Measurements from ENCODE around the gene AIFM2.
"Not testable (repeated sequence)": the region's sequence is repeated elsewhere in the genome, so short reads cannot be mapped to it uniquely, and the experiment has no call there.

AIFM2 gene

DNA sequence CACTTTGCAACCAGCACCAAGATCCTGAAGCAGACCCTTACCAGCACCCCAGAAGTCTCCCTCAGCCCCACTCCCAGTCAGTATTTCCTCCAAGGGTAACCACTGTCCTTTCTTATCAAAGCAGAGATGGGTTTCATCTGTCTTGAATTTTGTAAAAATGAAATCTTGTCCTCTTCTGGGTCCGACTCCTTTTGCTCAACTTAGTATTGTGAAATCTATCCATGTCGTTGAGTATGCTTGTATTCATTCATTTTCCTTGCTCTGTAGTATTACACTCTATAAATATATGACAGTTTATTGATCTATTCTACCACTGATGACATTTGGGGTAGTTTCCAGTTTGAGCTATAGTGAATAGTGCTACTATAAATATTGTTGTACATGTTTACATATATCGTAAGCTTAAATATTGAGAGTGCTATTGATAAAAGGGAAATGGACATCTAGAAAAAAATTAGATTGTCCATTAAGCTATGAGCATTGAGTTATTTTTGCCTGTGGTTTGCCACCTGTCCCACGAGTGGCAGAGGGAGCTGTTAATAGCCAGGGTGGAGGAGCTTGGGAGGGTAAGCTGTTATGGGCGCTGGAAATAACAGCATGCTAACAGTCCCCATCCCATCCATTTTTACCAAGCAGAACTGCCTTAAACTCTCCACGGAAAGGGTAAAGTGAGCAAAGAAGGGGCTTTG, 36.5 kb downstream of the AIFM2 start:
- DNase-seq (ENCODE audit: extremely low read depth in 1 of 2, low read depth in 1 of 2) = no peak

- no peak for DNase-seq (ENCODE audit: extremely low read depth in 1 of 2, low read depth in 1 of 2)
These were observed 38.4 kb downstream of the AIFM2 start for GRCh38 chr10:70094250-70094649.

DNA sequence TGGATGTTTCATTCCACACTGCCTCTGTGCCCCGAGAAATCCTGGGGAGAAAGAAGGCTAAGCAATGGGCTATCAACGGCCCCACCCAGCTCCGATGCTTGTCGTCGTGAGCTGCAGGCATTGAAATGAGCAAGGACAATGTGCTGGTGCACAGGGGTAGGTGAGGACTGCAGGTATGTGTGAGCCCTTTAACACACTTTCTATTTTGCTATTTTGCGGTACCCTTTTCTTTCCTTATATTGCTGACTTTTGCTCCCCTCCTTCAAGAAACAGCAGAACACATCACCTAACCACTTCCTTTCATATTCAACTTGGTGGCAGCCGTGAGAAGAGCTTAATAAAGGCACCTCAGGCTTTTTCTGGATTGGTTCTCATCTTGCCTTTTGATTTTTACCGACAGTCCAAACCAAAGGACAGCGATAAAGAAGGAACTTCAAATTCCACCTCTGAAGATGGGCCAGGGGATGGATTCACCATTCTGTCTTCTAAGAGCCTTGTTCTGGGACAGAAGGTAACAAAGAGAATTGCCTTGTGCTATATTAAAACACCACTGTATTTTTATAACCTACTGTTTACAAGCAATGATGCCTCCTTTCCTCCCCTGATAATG, 39.2 kb downstream of the AIFM2 start:
- DNase-seq (ENCODE audit: extremely low read depth in 1 of 2, low read depth in 1 of 2) = no peak

- DNase-seq (ENCODE audit: extremely low read depth in 1 of 2, low read depth in 1 of 2) = no peak
These were observed 40.3 kb downstream of the AIFM2 start for GRCh38 chr10:70092389-70092718.

- DNase-seq (ENCODE audit: extremely low read depth in 1 of 2, low read depth in 1 of 2) = no peak
These were observed 41.7 kb downstream of the AIFM2 start for GRCh38 chr10:70090951-70091350.

- DNase-seq (ENCODE audit: extremely low read depth in 1 of 2, low read depth in 1 of 2) = no peak
These were observed 42.6 kb downstream of the AIFM2 start for GRCh38 chr10:70090013-70090412.

- no peak for DNase-seq (ENCODE audit: extremely low read depth in 1 of 2, low read depth in 1 of 2)
These were observed 44.3 kb downstream of the AIFM2 start for GRCh38 chr10:70088308-70088698.

DNA sequence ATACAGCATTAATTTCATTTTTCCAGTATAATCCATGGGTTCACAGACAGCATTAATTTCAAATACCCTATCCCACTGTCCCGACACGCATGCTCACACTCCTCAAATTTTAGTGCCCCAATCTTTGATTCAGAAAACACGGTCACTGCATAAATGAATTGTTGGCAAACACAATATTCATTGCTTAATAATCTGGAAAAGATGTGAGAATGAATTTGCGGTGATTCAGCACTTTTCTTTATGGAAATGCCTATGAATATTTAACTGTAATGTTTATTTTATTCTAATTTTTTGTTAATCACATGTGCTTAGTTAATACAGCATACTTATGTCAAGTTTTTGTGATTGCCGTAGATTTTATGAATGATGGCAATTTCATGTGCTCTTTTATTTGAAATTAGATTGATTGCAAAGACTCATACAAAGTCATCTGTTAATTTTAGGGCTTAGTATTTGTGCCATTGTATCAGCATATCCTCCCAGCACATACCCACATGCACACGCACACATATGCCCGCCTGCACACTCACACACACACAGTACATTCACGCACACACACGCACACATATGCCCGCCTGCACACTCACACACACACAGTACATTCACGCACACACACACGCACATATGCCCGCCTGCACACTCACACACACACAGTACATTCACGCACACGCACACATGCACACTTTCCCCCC, 44.9 kb downstream of the AIFM2 start:
- DNase-seq (ENCODE audit: extremely low read depth in 1 of 2, low read depth in 1 of 2) = no peak

DNA sequence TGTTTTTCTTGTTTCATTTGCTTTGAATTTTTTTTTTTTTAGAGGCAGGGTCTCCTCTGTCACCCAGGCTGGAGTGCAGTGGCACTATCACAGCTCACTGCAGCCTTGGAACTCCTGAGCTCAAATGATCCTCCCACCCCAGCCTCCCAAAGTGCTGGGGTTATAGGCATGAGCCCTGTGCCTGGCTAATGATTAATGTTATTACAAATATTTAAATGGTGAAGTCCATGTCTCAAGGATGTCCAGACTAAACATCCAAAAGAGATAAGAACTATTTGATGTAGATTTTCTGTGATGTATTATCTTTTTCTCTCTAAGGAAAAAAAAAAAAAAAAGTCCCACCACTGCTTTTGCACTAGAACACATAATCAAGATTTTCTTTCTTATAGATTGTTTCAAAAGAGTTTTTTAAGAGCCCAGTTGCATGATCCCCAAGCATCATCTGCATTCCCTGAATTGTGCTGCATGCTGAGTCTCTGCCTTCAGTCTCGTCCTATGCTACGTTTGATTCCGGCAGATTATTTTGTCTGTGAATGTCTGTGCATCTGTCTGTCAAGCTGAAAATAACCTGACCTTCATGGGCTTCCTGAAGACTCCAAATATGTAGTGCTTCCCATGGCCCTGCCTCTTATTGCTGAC, 46.5 kb downstream of the AIFM2 start:
- no peak for DNase-seq (ENCODE audit: extremely low read depth in 1 of 2, low read depth in 1 of 2)

- no peak for DNase-seq (ENCODE audit: extremely low read depth in 1 of 2, low read depth in 1 of 2)
These were observed 48.4 kb downstream of the AIFM2 start for GRCh38 chr10:70084189-70084588.

DNA sequence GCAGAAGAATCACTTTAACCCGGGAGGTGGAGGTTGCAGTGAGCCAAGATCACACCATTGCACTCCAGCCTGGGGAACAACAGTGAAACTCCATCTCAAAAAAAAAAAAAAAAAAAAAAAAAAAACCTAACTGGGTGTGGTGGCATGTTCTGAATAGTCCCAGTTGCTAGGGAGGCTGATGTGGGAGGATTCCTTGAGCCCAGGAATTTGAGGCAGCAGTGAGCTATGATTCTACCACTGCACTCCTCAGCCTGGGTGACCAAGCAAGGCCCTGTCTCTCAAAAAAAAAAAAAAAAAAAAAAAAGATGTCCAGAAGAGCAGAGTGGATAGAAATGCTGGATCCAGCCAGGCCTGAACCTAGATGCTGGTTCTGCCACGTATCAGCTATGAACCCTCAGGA, 51.8 kb downstream of the AIFM2 start:
- DNase-seq (ENCODE audit: extremely low read depth in 1 of 2, low read depth in 1 of 2) = not testable (repeated sequence)

DNA sequence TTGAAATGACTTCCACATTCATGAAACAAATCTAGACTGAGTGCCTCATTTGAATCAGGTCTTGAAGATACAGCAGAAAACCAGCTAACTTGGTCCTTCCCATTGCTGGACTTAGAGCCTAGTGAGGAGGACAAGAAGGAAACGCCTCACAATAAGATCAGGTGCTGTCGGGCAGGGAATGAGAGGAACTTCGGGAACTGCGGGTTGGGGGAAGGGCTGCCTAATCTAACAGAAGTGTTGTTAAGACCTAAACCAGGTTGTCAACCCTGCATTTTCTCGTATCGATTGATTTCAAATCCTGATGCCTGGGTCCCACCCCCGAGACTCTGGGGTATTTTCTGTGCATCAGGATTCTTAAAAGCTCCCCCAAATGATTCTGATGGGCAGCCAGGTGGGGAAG, 53.7 kb downstream of the AIFM2 start:
- DNase-seq (ENCODE audit: extremely low read depth in 1 of 2, low read depth in 1 of 2) = no peak

DNA sequence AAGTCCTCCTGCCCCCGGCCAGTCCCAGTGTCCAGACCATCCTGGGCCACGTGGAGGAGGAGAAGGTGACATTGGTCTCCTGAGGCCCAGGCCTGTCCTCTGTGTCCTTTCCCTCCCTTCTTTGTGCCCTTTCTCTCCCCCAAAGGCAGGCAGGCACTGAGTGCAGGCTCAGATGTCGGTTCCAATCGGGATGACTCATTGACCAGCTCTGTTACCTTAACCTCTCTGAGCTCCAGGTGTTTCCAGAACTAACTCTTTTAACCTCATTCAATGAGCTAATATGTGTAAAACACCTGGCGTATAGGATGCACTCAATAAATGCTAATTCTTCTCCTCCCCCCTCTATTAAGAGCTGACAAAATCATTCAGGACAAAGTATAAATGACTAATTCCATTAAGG, 54.3 kb downstream of the AIFM2 start:
- no peak for DNase-seq (ENCODE audit: extremely low read depth in 1 of 2, low read depth in 1 of 2)

GRCh38 chr10:70074971-70075370, 57.7 kb downstream of the AIFM2 start:
- no peak for DNase-seq (ENCODE audit: extremely low read depth in 1 of 2, low read depth in 1 of 2)

GRCh38 chr10:70074165-70074564, 58.5 kb downstream of the AIFM2 start:
- DNase-seq (ENCODE audit: extremely low read depth in 1 of 2, low read depth in 1 of 2) = no peak

- DNase-seq (ENCODE audit: extremely low read depth in 1 of 2, low read depth in 1 of 2) = no peak
These were observed 61.8 kb downstream of the AIFM2 start for GRCh38 chr10:70070834-70071233.

DNA sequence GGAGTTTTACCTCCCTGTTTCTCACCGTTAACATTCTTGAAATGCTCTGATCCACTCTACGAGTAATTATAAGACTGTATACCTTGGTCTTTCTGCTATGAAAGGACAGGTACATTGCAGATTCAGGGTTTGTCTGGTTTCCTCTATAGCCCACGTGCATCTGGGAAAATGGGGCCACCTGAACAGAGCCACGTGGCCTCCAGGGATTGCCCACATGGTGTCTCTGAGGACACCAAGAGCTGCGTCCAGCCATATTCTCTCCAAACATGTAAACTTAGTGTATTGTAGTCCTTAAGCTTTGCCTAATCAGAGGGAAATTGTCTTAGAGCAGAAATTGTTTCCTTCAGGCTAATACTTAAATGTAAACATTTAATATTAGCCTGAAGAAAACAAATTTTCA, 63.3 kb downstream of the AIFM2 start:
- DNase-seq (ENCODE audit: extremely low read depth in 1 of 2, low read depth in 1 of 2) = no peak

- no peak for DNase-seq (ENCODE audit: extremely low read depth in 1 of 2, low read depth in 1 of 2)
These were observed 63.7 kb downstream of the AIFM2 start for GRCh38 chr10:70068925-70069324.

DNA sequence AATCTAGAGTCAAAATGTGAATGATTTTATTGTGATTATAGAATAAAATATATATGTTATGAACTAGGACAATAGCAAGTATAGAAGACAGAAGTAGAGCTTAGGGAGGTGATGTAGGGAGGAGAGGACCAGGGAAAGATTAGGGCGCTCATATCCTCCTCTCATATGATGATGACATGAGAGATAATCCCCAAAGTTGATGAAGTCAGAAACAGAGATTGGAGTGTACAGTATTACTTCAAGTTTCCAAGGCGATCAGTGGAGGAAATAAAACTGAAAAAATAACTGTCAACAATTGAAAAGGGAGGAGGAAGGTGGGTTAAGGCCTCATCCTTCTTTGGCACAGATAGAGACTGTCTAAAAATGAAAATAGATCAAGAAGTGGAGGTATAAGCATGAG, 65.0 kb downstream of the AIFM2 start:
- DNase-seq (ENCODE audit: extremely low read depth in 1 of 2, low read depth in 1 of 2) = no peak

- no peak for DNase-seq (ENCODE audit: extremely low read depth in 1 of 2, low read depth in 1 of 2)
These were observed 66.4 kb downstream of the AIFM2 start for GRCh38 chr10:70066190-70066589.

DNA sequence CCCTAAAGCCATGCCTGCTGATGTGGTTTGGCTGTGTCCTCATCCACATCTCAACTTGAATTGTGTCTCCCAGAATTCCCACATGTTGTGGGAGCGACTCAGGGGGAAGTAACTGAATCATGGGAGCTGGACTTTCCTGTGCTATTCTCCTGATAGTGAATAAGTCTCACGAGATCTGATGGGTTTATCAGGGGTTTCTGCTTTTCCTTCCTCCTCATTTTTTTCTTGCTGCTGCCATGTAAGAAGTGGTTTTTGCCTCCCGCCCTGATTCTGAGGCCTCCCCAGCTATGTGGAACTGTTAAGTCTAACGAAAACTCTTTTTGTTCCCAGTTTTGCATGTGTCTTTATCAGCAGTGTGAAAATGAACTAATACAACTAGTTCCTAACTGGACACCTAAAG, 68.1 kb downstream of the AIFM2 start:
- DNase-seq (ENCODE audit: extremely low read depth in 1 of 2, low read depth in 1 of 2) = no peak

All from stimulated activated CD8-positive, alpha-beta memory T cell treated with anti-CD3 and anti-CD28 coated beads, Interleukin-7, amount 100 ng/mL, for 48 hours (primary cell).